Lung (tissue), 12 donors: ENCODE results near the gene CYP3A5. TPM values are rescaled to one million over a fixed set of nuclear protein-coding genes. Genes with fewer than 3 reads are reported as not detected.
"Not testable (repeated sequence)": the region's sequence is repeated elsewhere in the genome, so short reads cannot be mapped to it uniquely, and the experiment has no call there.

Experiments
- ATAC-seq: fragments of 200-7000 bp; cut with Tn5 transposase; one replicate; pipeline ENCODE4 v1.9.1; 2020; ENCODE audit warnings: moderate number of reproducible peaks; ENCODE audit not compliant: insufficient read depth, low FRiP score
- DNase-seq, 3 donors: peaks; one replicate each; pipeline ENCODE4 v3.0.0-alpha.2; 2013 to 2017
- H3K27ac ChIP-seq, 2 donors: one replicate each; pipeline ENCODE4 v1.5.1; 2013; ENCODE audit warnings: mild to moderate bottlenecking in 2 of 2, moderate library complexity in 2 of 2, control low read depth in 1 of 2, inconsistent platforms in 1 of 2, low read depth in 1 of 2, low read length in 1 of 2
- H3K27me3 ChIP-seq, 3 donors: one replicate each; pipeline ENCODE4 v1.5.1; 2013; ENCODE audit warnings: low read length in 2 of 3; ENCODE audit not compliant: control insufficient read depth in 3 of 3, insufficient read depth in 3 of 3
- H3K36me3 ChIP-seq, 4 donors: one replicate each; pipeline ENCODE4 v1.5.1; 2013; ENCODE audit warnings: low read length in 4 of 4, mild to moderate bottlenecking in 1 of 4, moderate library complexity in 1 of 4; ENCODE audit not compliant: control insufficient read depth in 4 of 4, insufficient read depth in 4 of 4
- H3K4me1 ChIP-seq, 5 donors: one replicate each; pipeline ENCODE4 v1.5.1; 2013; ENCODE audit warnings: low read length in 5 of 5, mild to moderate bottlenecking in 2 of 5, moderate library complexity in 1 of 5; ENCODE audit not compliant: control insufficient read depth in 5 of 5, insufficient read depth in 5 of 5
- H3K4me3 ChIP-seq: one replicate; pipeline ENCODE4 v1.5.1; 2013; ENCODE audit warnings: mild to moderate bottlenecking, control low read depth, moderate library complexity
- H3K9ac ChIP-seq, 2 donors: one replicate each; pipeline ENCODE4 v1.5.1; 2013; ENCODE audit warnings: low read length in 2 of 2, control low read depth in 1 of 2; ENCODE audit not compliant: insufficient read depth in 1 of 2
- H3K9me3 ChIP-seq, 4 donors: one replicate each; pipeline ENCODE4 v1.5.1; 2013; ENCODE audit warnings: low read length in 3 of 4, mild to moderate bottlenecking in 1 of 4, moderate library complexity in 1 of 4; ENCODE audit not compliant: control insufficient read depth in 4 of 4, insufficient read depth in 3 of 4
- CTCF ChIP-seq: IDR thresholded peaks from 2 replicates; pipeline ENCODE4 v1.5.1; 2012; ENCODE audit warnings: mild to moderate bottlenecking; ENCODE audit errors: control extremely low read depth, extremely low read depth
- WGBS, 2 donors: extraction: QIAGEN DNeasy Blood & Tissue Kit; methylation state at CpG; one replicate each; pipeline ENCODE4 v1.1.7; 2013; 5-methylcytosine and 5-hydroxymethylcytosine counted together
- polyA plus RNA-seq, 2 donors: library from polyadenylated mRNA; stranded (reverse); fragments of 200-250 nt; gene quantifications; one replicate each; pipeline ENCODE4 v1.2.1, GENCODE V29; 2013
- total RNA-seq, 2 donors: library from RNA; depleted of rRNA in 1 of 2; stranded (reverse); fragments of >200 nt in 1 of 2; gene quantifications; one replicate each; pipeline ENCODE4 v1.2.1, GENCODE V29; 2014 to 2021
- donor health status: control.
- donor health status: control.
- donor health status: Bipolar disorder and iron deficiency.
- donor health status: healthy.
- donor health status: DM: yes; HTN: yes; CAD: no.

Gene CYP3A5
- total and polyA plus RNA-seq, 4 donors, result 2.2 to 26.3 (median 10.9) TPM

- H3K4me3 ChIP-seq, H3K27me3 ChIP-seq, H3K36me3 ChIP-seq, H3K27ac ChIP-seq, H3K9ac ChIP-seq, H3K9me3 ChIP-seq, DNase-seq, H3K4me1 ChIP-seq, ATAC-seq: not testable (repeated sequence)
- WGBS, 2 donors, result 91 to 92% methylated on average over 14 of the region's 14 CpGs
Measured at GRCh38 chr7:99685871-99686608, 6.2 kb upstream of the CYP3A5 start.

GRCh38 chr7:99685129-99685758 is 5.4 kb upstream of the CYP3A5 start:
- Histone ChIP-seq H3K27ac (no peak overlapping the region), H3K9me3 (peaks cover 0 to 7% (median 3%) of the 10 kb centered on the region in 4 donors), H3K27me3 (no peaks in the 10 kb centered on the region), H3K36me3 (no peaks in the 10 kb centered on the region), H3K4me1 (peaks cover 0 to under 1% (median 0%) of the 10 kb centered on the region in 5 donors), H3K4me3 (no peak overlapping the region), H3K9ac (no peak overlapping the region)
- DNase-seq (no peak), ATAC-seq (no peak)
- no peak for TF ChIP-seq CTCF
- 93 to 94% methylated on average over 9 of the region's 9 CpGs for WGBS, 2 donors

GRCh38 chr7:99679032-99679399 is 780 bp downstream of the CYP3A5 start:
- 48 to 64% methylated on average over 4 of the region's 4 CpGs for WGBS, 2 donors
- peaks cover 0 to 23% (median 3%) of the 10 kb centered on the region in 5 donors for H3K4me1 ChIP-seq
- H3K27me3 ChIP-seq, result no peaks in the 10 kb centered on the region
- peak overlapping the region in 1 of 2 donors; percentile 40 for H3K27ac ChIP-seq
- peaks cover 0 to 13% (median 3%) of the 10 kb centered on the region in 4 donors for H3K36me3 ChIP-seq
- peak overlapping the region; percentile 37 to 57 for H3K9ac ChIP-seq
- H3K4me3 ChIP-seq, result peak overlapping the region; percentile 39
- peaks cover 0 to 4% (median 3%) of the 10 kb centered on the region in 4 donors for H3K9me3 ChIP-seq
- DNase-seq (peak in 1 of 3 donors; percentile 50), ATAC-seq (peak; percentile 81)
- no peak for TF ChIP-seq CTCF

GRCh38 chr7:99677648-99678045 is 2.1 kb downstream of the CYP3A5 start:
- peaks cover 0 to 23% (median 3%) of the 10 kb centered on the region in 5 donors for H3K4me1 ChIP-seq
- no peak overlapping the region for H3K4me3 ChIP-seq
- DNase-seq (no peak), ATAC-seq (no peak)
- H3K9me3 ChIP-seq, result peaks cover 0 to 4% (median 3%) of the 10 kb centered on the region in 4 donors
- H3K27ac ChIP-seq, result no peak overlapping the region
- WGBS, 2 donors, result 92 to 94% methylated on average over 2 of the region's 2 CpGs
- peaks cover 0 to 19% (median 3%) of the 10 kb centered on the region in 4 donors for H3K36me3 ChIP-seq
- no peak overlapping the region for H3K9ac ChIP-seq
- TF ChIP-seq CTCF, result no peak
- H3K27me3 ChIP-seq, result no peaks in the 10 kb centered on the region
